ENCODE data around the gene JAM3.

- TF ChIP-seq CTCF (conservative IDR thresholded peaks at IDR 0.05) (no peak), ZFX (IDR thresholded peaks at IDR 0.05) (no peak)
Observed at GRCh38 chr11:134049303-134049702, 19.6 kb upstream of the JAM3 start.

Measured in C4-2B (cell line).